ENCODE results near the gene MINPP1. TPM values are rescaled to one million over a fixed set of nuclear protein-coding genes. Genes with fewer than 3 reads are reported as not detected.
"Not testable (repeated sequence)": the region's sequence is repeated elsewhere in the genome, so short reads cannot be mapped to it uniquely, and the experiment has no call there.

The MINPP1 gene
- total RNA-seq, 1 experiment from 2014 or later: 25.5 TPM

DNA sequence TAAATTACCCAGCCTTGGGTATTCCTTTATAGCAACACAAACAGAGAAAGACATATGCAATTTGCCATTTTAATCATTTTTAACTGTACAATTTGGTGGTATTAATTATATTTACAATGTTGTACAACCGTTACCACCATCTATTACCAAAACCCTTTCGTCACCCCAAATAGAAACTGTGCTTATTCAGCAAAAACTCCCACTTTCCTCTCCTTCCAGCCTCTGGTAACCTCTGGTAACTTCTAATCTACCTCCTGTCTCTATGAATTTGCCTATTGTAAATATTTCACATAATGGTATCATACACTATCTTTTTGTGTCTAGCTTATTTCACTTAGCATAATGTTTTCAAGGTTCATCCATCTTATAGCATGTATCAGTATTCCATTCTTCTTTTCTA is 12.2 kb upstream of the MINPP1 start:
- H3K4me3 Mint-ChIP-seq; H3K27ac Mint-ChIP-seq; DNase-seq (ENCODE audit: low spot score); CTCF ChIA-PET; ATAC-seq; H3K9me3 Mint-ChIP-seq; H3K36me3 Mint-ChIP-seq; H3K4me1 Mint-ChIP-seq; H3K27me3 Mint-ChIP-seq (ENCODE audit: low read depth); POLR2A ChIA-PET: not testable (repeated sequence)

DNA sequence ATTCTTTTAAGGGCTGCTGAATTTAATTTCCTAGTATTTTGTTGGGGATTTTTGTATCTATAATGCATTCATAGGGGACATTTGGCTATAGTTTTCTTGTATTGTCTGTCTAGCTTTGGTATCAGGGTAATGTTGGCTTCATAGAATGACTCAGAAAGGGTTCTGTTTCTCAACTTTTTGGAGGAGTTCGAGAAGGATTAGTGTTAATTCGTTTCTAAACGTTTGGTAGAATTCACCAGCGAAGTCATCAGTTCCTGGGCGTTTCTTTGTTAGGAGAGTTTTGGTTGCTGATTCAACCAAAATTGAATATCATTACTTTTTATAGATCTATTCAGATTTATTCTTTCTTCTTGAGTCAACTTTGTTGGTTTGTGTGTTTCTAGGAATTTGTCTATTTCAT is 9.2 kb upstream of the MINPP1 start:
- CTCF ChIA-PET; H3K36me3 Mint-ChIP-seq; DNase-seq (ENCODE audit: low spot score); H3K4me3 Mint-ChIP-seq; POLR2A ChIA-PET; H3K27ac Mint-ChIP-seq; H3K9me3 Mint-ChIP-seq; ATAC-seq; H3K4me1 Mint-ChIP-seq; H3K27me3 Mint-ChIP-seq (ENCODE audit: low read depth): not testable (repeated sequence)

DNA sequence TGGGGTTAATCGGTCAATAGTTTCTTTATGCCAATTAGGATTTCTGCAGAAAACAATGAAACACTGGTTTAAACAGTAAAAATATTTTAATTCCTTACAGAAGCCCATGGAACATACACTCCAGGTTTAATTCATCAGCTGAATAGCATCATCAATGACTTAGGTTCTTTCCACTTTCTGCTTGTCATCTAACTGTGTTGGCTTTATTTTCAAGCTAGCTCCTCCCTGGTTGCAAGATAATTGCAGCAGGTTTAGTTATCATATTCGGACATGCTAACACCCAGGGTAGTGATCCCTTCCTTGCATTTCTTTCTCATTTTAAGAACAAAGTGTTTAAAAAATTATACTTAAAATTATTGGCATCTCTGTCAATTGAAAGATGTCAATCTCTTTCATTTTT is 7.3 kb upstream of the MINPP1 start:
- H3K9me3 Mint-ChIP-seq; H3K36me3 Mint-ChIP-seq; H3K4me1 Mint-ChIP-seq; POLR2A ChIA-PET; H3K27ac Mint-ChIP-seq; ATAC-seq; DNase-seq (ENCODE audit: low spot score); CTCF ChIA-PET; H3K4me3 Mint-ChIP-seq: not testable (repeated sequence)
- peaks cover 12% of the 10 kb centered on the region for H3K27me3 Mint-ChIP-seq (ENCODE audit: low read depth)

DNA sequence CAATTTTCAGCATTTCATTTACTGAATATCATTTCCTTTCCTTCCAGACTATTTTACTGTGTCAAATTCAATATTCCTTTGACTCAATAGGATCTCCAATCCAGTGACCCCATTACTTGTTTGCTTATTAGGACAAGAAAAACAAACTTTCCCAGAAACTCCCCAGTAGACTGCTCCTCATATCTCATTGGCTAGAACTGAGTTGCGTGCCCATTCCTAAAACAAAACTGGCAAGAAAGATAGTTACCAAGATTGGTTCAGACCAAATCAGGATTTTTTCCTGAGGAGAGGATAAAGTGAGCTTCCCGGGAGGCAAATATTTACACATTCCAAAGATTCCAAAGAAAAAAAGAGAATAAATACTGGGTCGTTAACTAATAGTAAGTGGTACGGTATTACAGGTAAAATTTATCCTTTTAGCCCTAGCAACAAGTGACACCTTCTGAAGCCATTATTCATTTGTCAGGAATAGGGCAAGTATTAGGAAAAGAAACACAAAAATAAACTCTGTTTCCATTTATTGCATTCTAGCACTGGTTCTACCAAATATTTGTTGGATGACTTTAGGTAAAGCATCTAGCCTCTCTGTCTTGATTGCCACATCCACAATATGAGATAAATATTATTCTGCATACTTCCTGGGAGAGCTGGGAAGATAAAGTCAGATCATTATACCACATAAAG is 6.4 kb upstream of the MINPP1 start:
- H3K27ac Mint-ChIP-seq; POLR2A ChIA-PET; H3K36me3 Mint-ChIP-seq; CTCF ChIA-PET; H3K9me3 Mint-ChIP-seq; DNase-seq (ENCODE audit: low spot score); H3K4me1 Mint-ChIP-seq; H3K4me3 Mint-ChIP-seq: not testable (repeated sequence)
- peaks cover 14% of the 10 kb centered on the region for H3K27me3 Mint-ChIP-seq (ENCODE audit: low read depth)
- peak; percentile 78 for ATAC-seq

DNA sequence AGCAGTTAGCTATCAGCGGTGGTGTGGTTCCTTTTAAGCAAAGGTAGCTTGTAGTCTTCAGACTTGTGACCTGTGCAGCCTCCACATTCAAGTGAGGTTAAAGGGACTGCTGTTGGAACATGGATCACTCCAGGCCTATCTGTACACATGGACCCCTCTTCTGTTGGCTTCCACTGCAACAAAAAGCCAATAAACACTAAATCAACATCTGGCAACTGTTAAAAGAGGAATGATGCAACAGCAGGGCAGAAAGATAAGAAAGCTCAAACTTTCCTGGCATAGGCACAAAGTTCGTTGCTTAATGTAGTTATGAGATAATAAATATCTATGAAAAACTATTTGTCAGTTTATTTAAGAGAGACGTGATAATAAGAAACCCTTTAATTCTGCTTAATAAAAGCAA is 4.0 kb upstream of the MINPP1 start:
- Mint-ChIP-seq H3K27me3 (ENCODE audit: low read depth) (peaks cover 14% of the 10 kb centered on the region), H3K4me3 (no peak overlapping the region), H3K36me3 (no peaks in the 10 kb centered on the region), H3K4me1 (peaks cover 15% of the 10 kb centered on the region), H3K9me3 (peaks cover 7% of the 10 kb centered on the region), H3K27ac (no peak overlapping the region)
- ChIA-PET CTCF (no interaction called here), POLR2A (no interaction called here)
- ATAC-seq: no peak
- DNase-seq (ENCODE audit: low spot score): no peak
- TF ChIP-seq, protein P1, sequence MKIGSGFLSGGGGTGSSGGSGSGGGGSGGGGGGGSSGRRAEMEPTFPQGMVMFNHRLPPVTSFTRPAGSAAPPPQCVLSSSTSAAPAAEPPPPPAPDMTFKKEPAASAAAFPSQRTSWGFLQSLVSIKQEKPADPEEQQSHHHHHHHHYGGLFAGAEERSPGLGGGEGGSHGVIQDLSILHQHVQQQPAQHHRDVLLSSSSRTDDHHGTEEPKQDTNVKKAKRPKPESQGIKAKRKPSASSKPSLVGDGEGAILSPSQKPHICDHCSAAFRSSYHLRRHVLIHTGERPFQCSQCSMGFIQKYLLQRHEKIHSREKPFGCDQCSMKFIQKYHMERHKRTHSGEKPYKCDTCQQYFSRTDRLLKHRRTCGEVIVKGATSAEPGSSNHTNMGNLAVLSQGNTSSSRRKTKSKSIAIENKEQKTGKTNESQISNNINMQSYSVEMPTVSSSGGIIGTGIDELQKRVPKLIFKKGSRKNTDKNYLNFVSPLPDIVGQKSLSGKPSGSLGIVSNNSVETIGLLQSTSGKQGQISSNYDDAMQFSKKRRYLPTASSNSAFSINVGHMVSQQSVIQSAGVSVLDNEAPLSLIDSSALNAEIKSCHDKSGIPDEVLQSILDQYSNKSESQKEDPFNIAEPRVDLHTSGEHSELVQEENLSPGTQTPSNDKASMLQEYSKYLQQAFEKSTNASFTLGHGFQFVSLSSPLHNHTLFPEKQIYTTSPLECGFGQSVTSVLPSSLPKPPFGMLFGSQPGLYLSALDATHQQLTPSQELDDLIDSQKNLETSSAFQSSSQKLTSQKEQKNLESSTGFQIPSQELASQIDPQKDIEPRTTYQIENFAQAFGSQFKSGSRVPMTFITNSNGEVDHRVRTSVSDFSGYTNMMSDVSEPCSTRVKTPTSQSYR (CRISPR knock-in tag; IDR thresholded peaks at IDR 0.05): no peak
- TF ChIP-seq ZNF671 (CRISPR knock-in tag; IDR thresholded peaks at IDR 0.05) (no peak), GABPB1 (CRISPR knock-in tag; IDR thresholded peaks at IDR 0.05) (peak; percentile 98), RELA (CRISPR knock-in tag; IDR thresholded peaks at IDR 0.05; ENCODE audit: borderline replicate concordance) (no peak)
- TF ChIP-seq, protein P2, sequence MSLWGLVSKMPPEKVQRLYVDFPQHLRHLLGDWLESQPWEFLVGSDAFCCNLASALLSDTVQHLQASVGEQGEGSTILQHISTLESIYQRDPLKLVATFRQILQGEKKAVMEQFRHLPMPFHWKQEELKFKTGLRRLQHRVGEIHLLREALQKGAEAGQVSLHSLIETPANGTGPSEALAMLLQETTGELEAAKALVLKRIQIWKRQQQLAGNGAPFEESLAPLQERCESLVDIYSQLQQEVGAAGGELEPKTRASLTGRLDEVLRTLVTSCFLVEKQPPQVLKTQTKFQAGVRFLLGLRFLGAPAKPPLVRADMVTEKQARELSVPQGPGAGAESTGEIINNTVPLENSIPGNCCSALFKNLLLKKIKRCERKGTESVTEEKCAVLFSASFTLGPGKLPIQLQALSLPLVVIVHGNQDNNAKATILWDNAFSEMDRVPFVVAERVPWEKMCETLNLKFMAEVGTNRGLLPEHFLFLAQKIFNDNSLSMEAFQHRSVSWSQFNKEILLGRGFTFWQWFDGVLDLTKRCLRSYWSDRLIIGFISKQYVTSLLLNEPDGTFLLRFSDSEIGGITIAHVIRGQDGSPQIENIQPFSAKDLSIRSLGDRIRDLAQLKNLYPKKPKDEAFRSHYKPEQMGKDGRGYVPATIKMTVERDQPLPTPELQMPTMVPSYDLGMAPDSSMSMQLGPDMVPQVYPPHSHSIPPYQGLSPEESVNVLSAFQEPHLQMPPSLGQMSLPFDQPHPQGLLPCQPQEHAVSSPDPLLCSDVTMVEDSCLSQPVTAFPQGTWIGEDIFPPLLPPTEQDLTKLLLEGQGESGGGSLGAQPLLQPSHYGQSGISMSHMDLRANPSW (CRISPR knock-in tag; conservative IDR thresholded peaks at IDR 0.05; ENCODE audit: low read depth): no peak
- TF ChIP-seq, protein P3, sequence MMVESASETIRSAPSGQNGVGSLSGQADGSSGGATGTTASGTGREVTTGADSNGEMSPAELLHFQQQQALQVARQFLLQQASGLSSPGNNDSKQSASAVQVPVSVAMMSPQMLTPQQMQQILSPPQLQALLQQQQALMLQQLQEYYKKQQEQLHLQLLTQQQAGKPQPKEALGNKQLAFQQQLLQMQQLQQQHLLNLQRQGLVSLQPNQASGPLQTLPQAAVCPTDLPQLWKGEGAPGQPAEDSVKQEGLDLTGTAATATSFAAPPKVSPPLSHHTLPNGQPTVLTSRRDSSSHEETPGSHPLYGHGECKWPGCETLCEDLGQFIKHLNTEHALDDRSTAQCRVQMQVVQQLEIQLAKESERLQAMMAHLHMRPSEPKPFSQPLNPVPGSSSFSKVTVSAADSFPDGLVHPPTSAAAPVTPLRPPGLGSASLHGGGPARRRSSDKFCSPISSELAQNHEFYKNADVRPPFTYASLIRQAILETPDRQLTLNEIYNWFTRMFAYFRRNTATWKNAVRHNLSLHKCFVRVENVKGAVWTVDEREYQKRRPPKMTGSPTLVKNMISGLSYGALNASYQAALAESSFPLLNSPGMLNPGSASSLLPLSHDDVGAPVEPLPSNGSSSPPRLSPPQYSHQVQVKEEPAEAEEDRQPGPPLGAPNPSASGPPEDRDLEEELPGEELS (CRISPR knock-in tag; IDR thresholded peaks at IDR 0.05): no peak

Measured in WTC11 (cell line).